HG03135 (cell line): ENCODE results near the gene DRGX.

Experiments
- ATAC-seq: cut with Tn5 transposase; IDR thresholded peaks from one replicate; pipeline ENCODE4 v1.9.1; 2021; ENCODE audit warnings: mild to moderate bottlenecking, moderate library complexity; ENCODE audit not compliant: unreplicated experiment

Gene DRGX

GRCh38 chr10:49323171-49323895 lies 72.6 kb downstream of the DRGX start:
- ATAC-seq: no peak

GRCh38 chr10:49322371-49323170 lies 73.3 kb downstream of the DRGX start:
- ATAC-seq: no peak

GRCh38 chr10:49321021-49321420 lies 74.9 kb downstream of the DRGX start:
- no peak for ATAC-seq

- ATAC-seq: no peak
Measured at GRCh38 chr10:49320191-49320590, 75.7 kb downstream of the DRGX start.

- no peak for ATAC-seq
Measured at GRCh38 chr10:49319206-49319605, 76.7 kb downstream of the DRGX start.

- no peak for ATAC-seq
Measured at GRCh38 chr10:49318755-49319154, 77.1 kb downstream of the DRGX start.

- no peak for ATAC-seq
Measured at GRCh38 chr10:49318028-49318427, 77.9 kb downstream of the DRGX start.

GRCh38 chr10:49314806-49315205 lies 81.1 kb downstream of the DRGX start:
- ATAC-seq: no peak
